Endodermal cell (in vitro differentiated cells): Measurements from ENCODE around the gene LYPLA2. TPM values are rescaled to one million over a fixed set of nuclear protein-coding genes. Genes with fewer than 3 reads are reported as not detected.

Source experiments
- DNase-seq: peaks from one replicate; pipeline ENCODE4 v3.0.0-alpha.2; 2017
- H3K27ac ChIP-seq: 2 replicates; pipeline ENCODE4 v1.5.1; 2013; ENCODE audit warnings: mild to moderate bottlenecking, low read depth, low read length, moderate library complexity
- H3K27me3 ChIP-seq: 2 replicates; pipeline ENCODE4 v1.6.1; 2013; ENCODE audit warnings: mild to moderate bottlenecking, low read length, moderate library complexity; ENCODE audit not compliant: insufficient read depth, control insufficient read depth, poor library complexity, severe bottlenecking
- H3K36me3 ChIP-seq: 2 replicates; pipeline ENCODE4 v1.7.0; 2013; ENCODE audit warnings: mild to moderate bottlenecking, low read length, moderate library complexity; ENCODE audit not compliant: control insufficient read depth, insufficient read depth
- H3K4me1 ChIP-seq: one replicate; pipeline ENCODE4 v1.7.0; 2013; ENCODE audit warnings: low read length; ENCODE audit not compliant: control insufficient read depth, insufficient read depth
- H3K4me3 ChIP-seq: 2 replicates; pipeline ENCODE4 v1.5.1; 2013; ENCODE audit warnings: mild to moderate bottlenecking, low read length, moderate library complexity
- H3K9ac ChIP-seq: 2 replicates; pipeline ENCODE4 v1.6.1; 2013; ENCODE audit warnings: mild to moderate bottlenecking, low read length, moderate library complexity; ENCODE audit not compliant: poor library complexity, severe bottlenecking; ENCODE audit errors: extremely low read depth
- H3K9me3 ChIP-seq: 2 replicates; pipeline ENCODE4 v1.6.1; 2013; ENCODE audit warnings: mild to moderate bottlenecking, low read length, moderate library complexity; ENCODE audit not compliant: control insufficient read depth
- H3K27ac Mint-ChIP-seq: 2 replicates; pipeline ENCODE4 v1.8.0; 2020; ENCODE audit warnings: mixed read lengths
- H3K27me3 Mint-ChIP-seq: 2 replicates; pipeline ENCODE4 v1.8.0; 2021; ENCODE audit warnings: mild to moderate bottlenecking, mixed read lengths; ENCODE audit not compliant: insufficient read depth
- H3K36me3 Mint-ChIP-seq: 2 replicates; pipeline ENCODE4 v1.8.0; 2020; ENCODE audit warnings: low read depth, mixed read lengths
- H3K4me1 Mint-ChIP-seq: 2 replicates; pipeline ENCODE4 v1.8.0; 2020; ENCODE audit warnings: mixed read lengths
- H3K4me3 Mint-ChIP-seq: 2 replicates; pipeline ENCODE4 v1.8.0; 2020; ENCODE audit warnings: mild to moderate bottlenecking, moderate library complexity, mixed read lengths
- H3K9me3 Mint-ChIP-seq: 2 replicates; pipeline ENCODE4 v1.8.0; 2020; ENCODE audit warnings: mild to moderate bottlenecking, mixed read lengths
- CTCF ChIP-seq: fragments of 200-600 bp; sonication (generic); conservative IDR thresholded peaks from 2 replicates; pipeline ENCODE4 v1.5.0; 2021; ENCODE audit warnings: antibody characterized with exemption, mild to moderate bottlenecking
- WGBS, 2 experiments: methylation state at CpG; one replicate each; pipeline versions ENCODE4 v1.1.5 to v1.1.7; 2013; ENCODE audit warnings: missing lambda C conversion rate in 2 of 2, mixed read lengths in 1 of 2; ENCODE audit not compliant: insufficient coverage in 1 of 2, insufficient read length in 1 of 2; 5-methylcytosine and 5-hydroxymethylcytosine counted together
- total RNA-seq, 2 donors: library from RNA; stranded (reverse); fragmentation: NEBNext Ultra II Directional in 1 of 2; extraction: Animal tissue kit (Norgen Biotek cat#: 25700) in 1 of 2; gene quantifications; 2 replicates in 1 of 2; 3 replicates in 1 of 2; pipeline ENCODE4 v1.2.1, GENCODE V29; 2021

LYPLA2 gene
- total RNA-seq, 2 donors from 2014 or later: 103 to 107 TPM

- H3K27me3 ChIP-seq: no peaks in the 10 kb centered on the region
- Mint-ChIP-seq H3K4me3 (no peak overlapping the region), H3K4me1 (peaks cover 2% of the 10 kb centered on the region), H3K9me3 (no peaks in the 10 kb centered on the region), H3K27ac (no peak overlapping the region), H3K27me3 (no peaks in the 10 kb centered on the region), H3K36me3 (peaks cover 22% of the 10 kb centered on the region)
- TF ChIP-seq CTCF: no peak
- H3K4me1 ChIP-seq: no peaks in the 10 kb centered on the region
- no peak overlapping the region for H3K4me3 ChIP-seq
- H3K27ac ChIP-seq: no peak overlapping the region
- no peaks in the 10 kb centered on the region for H3K36me3 ChIP-seq
- H3K9me3 ChIP-seq: no peaks in the 10 kb centered on the region
- 90 to 92% methylated on average over 2 to 3 of the region's 3 CpGs for WGBS, 2 experiments
- no peak overlapping the region for H3K9ac ChIP-seq
- no peak for DNase-seq
These were observed 16.5 kb downstream of the LYPLA2 start for GRCh38 chr1:23807453-23807852.

GRCh38 chr1:23809751-23810171 is 18.8 kb downstream of the LYPLA2 start:
- H3K9ac ChIP-seq: no peak overlapping the region
- no peak overlapping the region for H3K27ac ChIP-seq
- no peak overlapping the region for H3K4me3 ChIP-seq
- H3K4me1 ChIP-seq: no peaks in the 10 kb centered on the region
- Mint-ChIP-seq H3K4me3 (no peak overlapping the region), H3K9me3 (no peaks in the 10 kb centered on the region), H3K27ac (peak overlapping the region; percentile 82), H3K36me3 (peaks cover 24% of the 10 kb centered on the region), H3K27me3 (no peaks in the 10 kb centered on the region), H3K4me1 (peaks cover 2% of the 10 kb centered on the region)
- peak; percentile 96 for TF ChIP-seq CTCF
- DNase-seq: peak; percentile 93
- no peaks in the 10 kb centered on the region for H3K27me3 ChIP-seq
- H3K9me3 ChIP-seq: no peaks in the 10 kb centered on the region
- 37 to 43% methylated on average over 4 to 6 of the region's 6 CpGs for WGBS, 2 experiments
- H3K36me3 ChIP-seq: peaks cover 9% of the 10 kb centered on the region

GRCh38 chr1:23810818-23811540 is 20.0 kb downstream of the LYPLA2 start:
- TF ChIP-seq CTCF: peak; percentile 88
- Histone ChIP-seq H3K4me1 (no peaks in the 10 kb centered on the region), H3K36me3 (peaks cover 9% of the 10 kb centered on the region), H3K27ac (no peak overlapping the region), H3K27me3 (no peaks in the 10 kb centered on the region), H3K9me3 (no peaks in the 10 kb centered on the region), H3K4me3 (no peak overlapping the region), H3K9ac (no peak overlapping the region)
- WGBS, 2 experiments: 66 to 79% methylated on average over 3 of the region's 3 CpGs
- Mint-ChIP-seq H3K4me1 (peaks cover 2% of the 10 kb centered on the region), H3K36me3 (peaks cover 24% of the 10 kb centered on the region), H3K27me3 (no peaks in the 10 kb centered on the region), H3K27ac (no peak overlapping the region), H3K9me3 (no peaks in the 10 kb centered on the region), H3K4me3 (no peak overlapping the region)
- peak; percentile 91 for DNase-seq
